Fibroblast of mammary gland (primary cell): ENCODE results near the gene DMTF1.

ENCODE experiments used
- DNase-seq: peaks from one replicate; pipeline ENCODE4 v3.0.0-alpha.2; 2010; ENCODE audit warnings: low read depth
- H3K4me3 ChIP-seq: 2 replicates; pipeline ENCODE4 v1.5.1; 2011; ENCODE audit warnings: low read depth, mild to moderate bottlenecking, low read length, moderate library complexity; ENCODE audit not compliant: control insufficient read depth
- CTCF ChIP-seq: conservative IDR thresholded peaks from 2 replicates; pipeline ENCODE4 v1.5.1; 2011; ENCODE audit warnings: low read depth, low read length, inconsistent platforms; ENCODE audit not compliant: control insufficient read depth, insufficient read depth

DMTF1 gene

DNA sequence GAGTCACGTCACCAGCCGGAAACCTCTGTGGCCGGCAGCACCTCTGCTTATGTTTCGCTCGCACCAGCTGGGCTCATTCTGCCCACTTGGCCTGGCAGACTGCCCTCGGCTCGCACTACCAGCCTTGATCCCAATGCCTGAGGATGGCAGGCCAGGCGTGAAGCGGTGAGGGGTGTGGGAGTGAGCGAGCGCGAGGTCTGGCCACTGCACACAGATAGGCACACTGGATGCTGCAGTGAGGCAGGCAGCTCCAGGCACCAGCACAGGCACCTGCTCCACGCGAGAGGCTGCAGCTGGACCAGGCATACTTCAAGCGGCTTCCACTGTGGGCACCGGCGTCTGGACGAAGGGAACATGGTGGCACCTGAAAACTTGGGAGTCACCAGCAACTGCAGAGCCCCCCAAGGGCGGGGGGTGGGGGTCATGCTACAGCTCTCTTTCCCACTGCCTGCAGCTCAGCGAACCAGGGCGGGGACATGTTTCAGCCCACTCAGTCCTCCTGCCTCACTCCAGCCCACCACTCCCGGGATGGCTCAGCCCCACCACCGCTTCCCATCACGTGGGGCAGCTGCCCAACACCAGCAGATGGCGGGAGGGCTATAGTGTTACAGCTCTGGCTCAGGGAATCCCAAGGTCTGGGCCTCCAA lies 5.4 kb upstream of the DMTF1 start:
- TF ChIP-seq CTCF: no peak
- H3K4me3 ChIP-seq: no peak overlapping the region
- no peak for DNase-seq

DNA sequence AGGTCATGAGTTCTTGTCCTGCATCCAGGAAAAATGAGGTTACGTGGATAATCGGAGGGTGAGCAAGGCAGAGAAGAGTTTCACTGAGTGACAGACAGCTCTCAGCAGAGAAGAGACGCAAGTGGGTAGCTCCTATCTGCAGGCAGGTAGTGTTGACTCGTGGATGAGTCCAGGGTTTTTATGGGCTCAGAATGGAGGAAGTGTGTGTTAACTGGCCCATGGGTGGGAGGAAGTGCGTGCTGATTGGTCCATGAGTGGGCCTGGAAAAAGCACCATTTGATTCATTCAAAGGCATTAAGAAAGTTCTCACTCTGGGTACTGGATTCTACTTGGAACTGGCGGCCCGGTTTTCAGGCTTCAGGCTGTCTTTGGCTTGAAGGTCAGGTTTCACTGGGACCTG lies 4.8 kb upstream of the DMTF1 start:
- DNase-seq: no peak
- no peak overlapping the region for H3K4me3 ChIP-seq
- TF ChIP-seq CTCF: no peak

DNA sequence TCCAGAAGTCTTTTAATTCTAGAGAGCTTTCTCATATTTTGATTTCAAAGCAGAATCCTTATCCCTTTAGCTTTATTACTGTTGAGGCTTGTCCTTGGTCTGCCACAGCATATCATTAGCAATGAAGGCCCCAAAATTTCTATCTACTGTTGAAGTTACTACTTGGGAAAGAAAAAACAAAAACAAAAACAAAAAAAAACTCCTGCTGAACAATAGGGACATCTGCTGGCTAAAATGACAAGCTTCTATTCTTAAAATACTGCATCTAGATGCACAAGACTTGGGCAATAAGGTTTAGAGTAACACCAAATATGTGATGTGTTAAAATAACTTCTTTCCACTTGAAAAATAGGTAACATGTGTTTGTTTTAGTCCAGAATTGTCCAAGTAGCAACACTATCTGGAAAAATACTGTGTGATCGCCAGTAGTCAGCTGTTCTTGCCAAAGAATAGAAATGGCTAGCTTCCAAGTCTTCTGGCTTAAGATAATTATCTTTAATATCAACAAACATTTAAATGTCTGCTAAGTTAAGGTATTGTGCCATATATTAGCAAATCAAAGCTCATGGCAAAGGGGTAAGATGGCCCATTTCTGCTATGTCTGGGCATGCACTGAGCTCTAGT lies 3.8 kb upstream of the DMTF1 start:
- no peak overlapping the region for H3K4me3 ChIP-seq
- TF ChIP-seq CTCF: peak; percentile 60
- peak; percentile 59 for DNase-seq

DNA sequence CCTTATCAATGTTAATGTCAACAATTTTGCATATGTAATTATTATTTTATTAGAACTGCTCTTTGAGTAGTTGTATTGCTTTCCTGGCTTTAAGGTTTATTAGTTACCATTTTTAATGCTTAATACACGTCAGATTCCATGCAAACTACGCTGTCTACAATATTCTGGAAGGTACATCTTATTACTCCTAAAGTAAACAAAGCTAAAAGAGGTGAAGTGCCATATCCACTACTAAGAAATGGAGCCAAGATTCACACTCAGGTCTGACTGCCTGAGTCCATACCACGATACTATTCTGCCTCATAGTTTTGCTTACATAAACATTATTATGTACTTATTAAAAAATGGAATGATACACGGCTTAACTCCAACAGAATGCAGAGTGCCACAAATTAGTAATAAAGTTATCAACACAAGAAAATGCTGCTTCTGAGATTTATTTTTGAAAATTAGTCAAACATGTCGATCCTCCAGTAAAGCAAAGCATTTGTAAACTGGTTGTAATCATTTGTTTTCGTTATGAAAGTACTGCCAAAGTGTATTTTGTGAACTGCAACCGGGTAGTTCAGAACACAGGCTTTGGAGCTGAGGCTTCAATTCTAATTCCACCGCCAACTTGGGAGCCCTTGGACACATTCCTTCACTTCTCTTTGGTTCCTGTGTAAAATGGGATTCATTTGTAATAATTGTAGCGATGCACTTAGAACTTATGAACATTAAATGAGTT lies 1.1 kb upstream of the DMTF1 start:
- no peak for DNase-seq
- no peak for TF ChIP-seq CTCF
- peak overlapping the region; percentile 80 for H3K4me3 ChIP-seq

GRCh38 chr7:87151729-87152111 lies 533 bp upstream of the DMTF1 start:
- DNase-seq: no peak
- TF ChIP-seq CTCF: no peak
- H3K4me3 ChIP-seq: peak overlapping the region; percentile 80

DNA sequence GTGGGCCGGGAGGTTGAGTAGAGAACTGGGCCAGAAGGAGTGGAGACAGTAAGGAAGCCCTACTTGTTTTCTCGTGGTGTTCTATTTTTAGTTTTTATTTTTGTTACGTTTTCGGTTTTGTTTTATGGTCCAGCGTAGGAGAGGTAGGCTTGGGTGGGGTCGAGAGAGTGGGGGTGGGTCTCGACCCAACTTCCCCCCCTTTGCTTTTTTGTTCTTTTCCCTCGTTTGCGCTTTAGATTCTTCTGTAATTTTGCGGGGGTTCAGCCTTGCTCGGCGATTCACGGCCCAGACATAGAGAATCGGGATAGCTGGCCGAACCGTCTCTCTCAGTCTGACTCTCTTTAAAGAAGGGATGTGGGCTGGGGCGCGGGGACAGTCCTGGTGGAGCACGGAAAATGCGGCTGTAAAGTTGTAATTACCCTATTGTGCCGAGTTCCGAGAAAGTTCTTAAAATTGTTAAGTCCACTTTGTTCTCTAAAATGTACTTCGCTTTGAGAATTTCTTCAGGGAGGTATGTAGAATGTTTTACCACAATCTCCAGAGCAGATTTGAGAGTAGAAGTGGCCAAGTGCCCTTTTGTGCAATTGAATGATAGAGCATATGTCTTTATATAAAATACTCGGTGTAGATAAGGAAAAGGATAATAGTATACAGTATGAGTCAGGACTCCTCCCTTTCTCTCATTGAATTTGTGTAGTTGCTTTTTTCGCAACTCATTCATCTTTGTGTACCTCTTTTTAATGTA lies 816 bp downstream of the DMTF1 start:
- peak overlapping the region; percentile 80 for H3K4me3 ChIP-seq
- DNase-seq: peak; percentile 44
- TF ChIP-seq CTCF: no peak
